IMR-90 (cell line): Measurements from ENCODE around the gene ADD1.

ENCODE experiments used
- BHLHE40 ChIP-seq: fragments of 150-350 bp; IDR thresholded peaks from 2 replicates; pipeline ENCODE4 v1.6.1; 2016; ENCODE audit warnings: mild to moderate bottlenecking, low read depth, low read length
- CEBPB ChIP-seq: IDR thresholded peaks from 2 replicates; pipeline ENCODE4 v1.6.1; 2012; ENCODE audit warnings: low read depth, low read length, improper control_type of control experiment
- FOS ChIP-seq: fragments of 150-350 bp; IDR thresholded peaks from 2 replicates; pipeline ENCODE4 v1.6.1; 2016; ENCODE audit warnings: low read depth, low read length
- MAFK ChIP-seq: IDR thresholded peaks from 2 replicates; pipeline ENCODE4 v1.6.1; 2012; ENCODE audit warnings: low read depth, low read length, improper control_type of control experiment
- NFE2L2 ChIP-seq: fragments of 150-350 bp; IDR thresholded peaks from 2 replicates; pipeline ENCODE4 v1.6.1; 2016; ENCODE audit warnings: low read depth, mild to moderate bottlenecking, low read length
- POLR2A ChIP-seq: IDR thresholded peaks from 2 replicates; pipeline ENCODE4 v1.6.1; 2012; ENCODE audit warnings: mild to moderate bottlenecking, low read depth, low read length
- RAD21 ChIP-seq: IDR thresholded peaks from 2 replicates; pipeline ENCODE4 v1.6.1; 2012; ENCODE audit warnings: low read length, improper control_type of control experiment
- RCOR1 ChIP-seq: IDR thresholded peaks from 2 replicates; pipeline ENCODE4 v1.6.1; 2012; ENCODE audit warnings: mild to moderate bottlenecking, low read length, improper control_type of control experiment; ENCODE audit not compliant: insufficient replicate concordance
- SMC3 ChIP-seq: fragments of 150-350 bp; IDR thresholded peaks from 2 replicates; pipeline ENCODE4 v1.6.1; 2016; ENCODE audit warnings: low read depth, mild to moderate bottlenecking, antibody characterized with exemption, low read length, moderate library complexity
- USF2 ChIP-seq: fragments of 150-350 bp; IDR thresholded peaks from 2 replicates; pipeline ENCODE4 v1.6.1; 2017; ENCODE audit warnings: mild to moderate bottlenecking, antibody characterized with exemption, low read length, low read depth
- TF ChIP-seq, protein P1 (sequence below): conservative IDR thresholded peaks from 2 replicates; pipeline ENCODE4 v1.5.1; 2012; ENCODE audit warnings: mild to moderate bottlenecking, low read depth, low read length, improper control_type of control experiment

GRCh38 chr4:2882341-2882740 lies 38.7 kb downstream of the ADD1 start:
- TF ChIP-seq CEBPB (no peak), POLR2A (no peak), USF2 (no peak), BHLHE40 (no peak), FOS (no peak), NFE2L2 (no peak), RCOR1 (no peak), SMC3 (no peak), MAFK (peak; percentile 32; the same call in 1 of the 2 replicates), RAD21 (no peak)
- TF ChIP-seq, protein P1, sequence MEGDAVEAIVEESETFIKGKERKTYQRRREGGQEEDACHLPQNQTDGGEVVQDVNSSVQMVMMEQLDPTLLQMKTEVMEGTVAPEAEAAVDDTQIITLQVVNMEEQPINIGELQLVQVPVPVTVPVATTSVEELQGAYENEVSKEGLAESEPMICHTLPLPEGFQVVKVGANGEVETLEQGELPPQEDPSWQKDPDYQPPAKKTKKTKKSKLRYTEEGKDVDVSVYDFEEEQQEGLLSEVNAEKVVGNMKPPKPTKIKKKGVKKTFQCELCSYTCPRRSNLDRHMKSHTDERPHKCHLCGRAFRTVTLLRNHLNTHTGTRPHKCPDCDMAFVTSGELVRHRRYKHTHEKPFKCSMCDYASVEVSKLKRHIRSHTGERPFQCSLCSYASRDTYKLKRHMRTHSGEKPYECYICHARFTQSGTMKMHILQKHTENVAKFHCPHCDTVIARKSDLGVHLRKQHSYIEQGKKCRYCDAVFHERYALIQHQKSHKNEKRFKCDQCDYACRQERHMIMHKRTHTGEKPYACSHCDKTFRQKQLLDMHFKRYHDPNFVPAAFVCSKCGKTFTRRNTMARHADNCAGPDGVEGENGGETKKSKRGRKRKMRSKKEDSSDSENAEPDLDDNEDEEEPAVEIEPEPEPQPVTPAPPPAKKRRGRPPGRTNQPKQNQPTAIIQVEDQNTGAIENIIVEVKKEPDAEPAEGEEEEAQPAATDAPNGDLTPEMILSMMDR = no peak
